GM12878 (cell line): ENCODE results near the gene RB1. TPM values are rescaled to one million over a fixed set of nuclear protein-coding genes. Genes with fewer than 3 reads are reported as not detected.

Experiments
- ATAC-seq: fragments of 200-7000 bp; cut with Tn5 transposase; 3 replicates; pipeline ENCODE4 v1.9.1; 2020; ENCODE audit warnings: mild to moderate bottlenecking, moderate library complexity
- BruUV-seq: library from RNA; stranded (reverse); fragments of 400-500 nt; replicated peaks from 2 replicates; lab custom pipeline; 2021; lab: Mats Ljungman, UMichigan
- CTCF ChIA-PET: fragments of 300-600 bp; sonication (Branson Sonifier 250); formaldehyde crosslinking; extraction: SDS; loops from one replicate; lab custom pipeline; 2021; ENCODE audit warnings: inconsistent platforms; lab: Yijun Ruan, JAX
- POLR2A ChIA-PET: fragments of 350-600 bp; formaldehyde crosslinking; extraction: SDS; loops from one replicate; lab custom pipeline; 2021; ENCODE audit warnings: inconsistent platforms; lab: Charles Lee
- RAD21 ChIA-PET: fragments of 300-600 bp; sonication (Branson Sonifier 250); formaldehyde crosslinking; loops from one replicate; lab custom pipeline; 2023; ENCODE audit warnings: antibody characterized with exemption; ENCODE audit not compliant: unreplicated experiment; lab: Charles Lee
- SMC1A ChIA-PET: fragments of 300-600 bp; sonication (Branson Sonifier 250); formaldehyde crosslinking; loops from one replicate; lab custom pipeline; 2023; ENCODE audit not compliant: unreplicated experiment, uncharacterized antibody; lab: Charles Lee
- DNase-seq: peaks from one replicate; pipeline ENCODE4 v3.0.0-alpha.2; 2011; ENCODE audit warnings: low read depth, low spot score
- FAIRE-seq: peaks from 3 replicates; lab custom pipeline; 2011; peaks lifted over from hg19 to GRCh38; lab: Jason Lieb, UNC
- H2AFZ ChIP-seq: 2 replicates; pipeline ENCODE4 v1.6.0; 2011; ENCODE audit warnings: low read depth, low read length, control low read depth; ENCODE audit not compliant: control insufficient read depth
- H3K27ac ChIP-seq: 2 replicates; pipeline ENCODE4 v1.5.1; 2011; ENCODE audit warnings: control low read depth; ENCODE audit not compliant: control insufficient read depth, insufficient read depth
- H3K27me3 ChIP-seq, 2 experiments: replicated peaks in 1 of 2; 2 replicates each; pipeline versions ENCODE4 v1.6.0 to v1.6.1; 2011; ENCODE audit warnings: low read length in 1 of 2; ENCODE audit not compliant: control insufficient read depth in 2 of 2, insufficient read depth in 2 of 2
- H3K36me3 ChIP-seq, 2 experiments: 2 replicates each; pipeline ENCODE4 v1.5.1; 2011; ENCODE audit warnings: low read length in 1 of 2; ENCODE audit not compliant: control insufficient read depth in 2 of 2, insufficient read depth in 2 of 2
- H3K4me1 ChIP-seq: 2 replicates; pipeline ENCODE4 v1.6.1; 2011; ENCODE audit warnings: mild to moderate bottlenecking, low read length, moderate library complexity, mixed read lengths; ENCODE audit not compliant: control insufficient read depth, insufficient read depth
- H3K4me2 ChIP-seq: 2 replicates; pipeline ENCODE4 v1.6.0; 2011; ENCODE audit warnings: control low read depth; ENCODE audit not compliant: control insufficient read depth, insufficient read depth
- H3K4me3 ChIP-seq: fragments of 200-600 bp; sonication (generic); 2 replicates; pipeline ENCODE4 v1.5.1; 2016
- H3K79me2 ChIP-seq: 2 replicates; pipeline ENCODE4 v1.6.0; 2011; ENCODE audit warnings: low read length; ENCODE audit not compliant: control insufficient read depth, insufficient read depth
- H3K9ac ChIP-seq: 2 replicates; pipeline ENCODE4 v1.8.0; 2011; ENCODE audit warnings: low read length, control low read depth, mixed read lengths; ENCODE audit not compliant: control insufficient read depth, insufficient read depth
- H3K9me3 ChIP-seq: replicated peaks from 3 replicates; pipeline ENCODE4 v1.5.1; 2011; ENCODE audit warnings: mild to moderate bottlenecking, low read length; ENCODE audit not compliant: control insufficient read depth, insufficient read depth
- H4K20me1 ChIP-seq: 2 replicates; pipeline ENCODE4 v1.6.0; 2011; ENCODE audit not compliant: control insufficient read depth, insufficient read depth
- ATF3 ChIP-seq: IDR thresholded peaks from 2 replicates; pipeline ENCODE4 v1.6.1; 2011; ENCODE audit warnings: low read depth, mild to moderate bottlenecking, low read length, moderate library complexity, borderline replicate concordance; ENCODE audit errors: extremely low read depth
- CHD1 ChIP-seq: IDR thresholded peaks from 2 replicates; pipeline ENCODE4 v1.6.1; 2012; ENCODE audit warnings: low read depth, low read length, improper control_type of control experiment
- E2F8 ChIP-seq: fragments of 450-650 bp; IDR thresholded peaks from 2 replicates; pipeline ENCODE4 v1.6.1; 2018; ENCODE audit warnings: mild to moderate bottlenecking, low read depth, moderate library complexity; ENCODE audit not compliant: partially characterized antibody
- EED ChIP-seq: sonication (generic); IDR thresholded peaks from 2 replicates; pipeline ENCODE4 v1.6.1; 2016; ENCODE audit warnings: antibody characterized with exemption, low read depth
- PML ChIP-seq: IDR thresholded peaks from 2 replicates; pipeline ENCODE4 v1.6.1; 2012; ENCODE audit warnings: low read length, inconsistent platforms
- POU2F2 ChIP-seq: IDR thresholded peaks from 3 replicates; pipeline ENCODE4 v1.6.1; 2011; ENCODE audit warnings: low read depth, mild to moderate bottlenecking, low read length, borderline replicate concordance
- SPI1 ChIP-seq: IDR thresholded peaks from 2 replicates; pipeline ENCODE4 v1.6.1; 2011; ENCODE audit warnings: low read depth, mild to moderate bottlenecking, low read length, moderate library complexity, borderline replicate concordance; ENCODE audit not compliant: insufficient read depth
- SUZ12 ChIP-seq: fragments of 200-600 bp; sonication (generic); IDR thresholded peaks from one replicate; pipeline ENCODE4 v1.6.1; 2018; ENCODE audit warnings: antibody characterized with exemption, mild to moderate bottlenecking; ENCODE audit not compliant: unreplicated experiment
- TCF3 ChIP-seq: IDR thresholded peaks from 2 replicates; pipeline ENCODE4 v1.6.1; 2012; ENCODE audit warnings: low read depth, mild to moderate bottlenecking, low read length, borderline replicate concordance; ENCODE audit not compliant: insufficient read depth
- WGBS: methylation state at CpG from one replicate; pipeline ENCODE4 v1.1.6; 2016; ENCODE audit warnings: low lambda C conversion rate; ENCODE audit not compliant: insufficient replicate concordance, insufficient coverage; ENCODE audit errors: missing lambda C conversion rate; 5-methylcytosine and 5-hydroxymethylcytosine counted together
- in situ Hi-C: fragments of 300-500 bp; cut with MboI; formaldehyde crosslinking; loops from 9 replicates; pipeline ENCODE4 v1.14.3; 2018; ENCODE audit warnings: mixed read lengths
- intact Hi-C: fragments of 100-400 bp; cut with micrococcal nuclease; formaldehyde crosslinking; loops from one replicate; pipeline ENCODE4 v1.14.2; 2022; ENCODE audit not compliant: unreplicated experiment
- polyA plus RNA-seq, 11 experiments: library from polyadenylated mRNA; depleted of rRNA in 4 of 11; unstranded in 6 of 11; stranded (reverse) in 5 of 11; fragments of >200 nt; fragmentation: Nextera tagmentation in 4 of 11; fragmentation: Illumina TruSeq in 1 of 11; extraction: Ambion mirVana in 4 of 11; extraction: Trizol in 1 of 11; gene quantifications; 1 replicate in 1 of 11; 2 replicates in 10 of 11; pipeline versions ENCODE4 v1.2.1 to v1.2.3, GENCODE V29; 2011 to 2016; ENCODE audit warnings: inconsistent platforms in 2 of 11, missing spikeins in 2 of 11, low read depth in 1 of 11
- total RNA-seq, 4 experiments: library from RNA; depleted of rRNA in 3 of 4; stranded (reverse); fragments of >200 nt in 3 of 4; fragmentation: Illumina TruSeq in 1 of 4; extraction: Trizol in 1 of 4; gene quantifications; 2 replicates each; pipeline versions ENCODE4 v1.2.1 to v1.2.3, GENCODE V29; 2013 to 2021

Gene RB1
- total and polyA plus RNA-seq, 10 of the 15 experiments (the other 5 are each of a cell fraction or from before 2014, with no cell fraction given) = 2.8 to 45.0 (median 8.3) TPM

GRCh38 chr13:48501705-48502104, 198.2 kb downstream of the RB1 start:
- Histone ChIP-seq H3K4me3 (no peak overlapping the region), H3K27me3 (no peaks in the 10 kb centered on the region), H2AFZ (no peak overlapping the region), H4K20me1 (no peaks in the 10 kb centered on the region), H3K9ac (no peak overlapping the region), H3K4me2 (no peak overlapping the region), H3K79me2 (no peaks in the 10 kb centered on the region; the same call in 1 of the 2 replicates), H3K4me1 (peaks cover 56% of the 10 kb centered on the region), H3K9me3 (no peaks in the 10 kb centered on the region), H3K27ac (peak overlapping the region; percentile 52; the same call in 1 of the 2 replicates), H3K36me3 (peaks cover 0 to 3% of the 10 kb centered on the region in 2 experiments; a peak in 1 of 4 replicates)
- BruUV-seq = no TSS peak
- peak; percentile 12; the same call in 1 of the 3 replicates for ATAC-seq
- intact Hi-C loops (no loop called here), in situ Hi-C loops (loop anchor here (5.0 kb wide), 1 partner anchor 76 kb away; no protein-coding TSS in a partner anchor)
- ChIA-PET RAD21 (interaction anchor here (0.8 kb wide), 1 partner anchor 23 kb away, joined by 3 read pairs; no protein-coding TSS in a partner anchor), POLR2A (no interaction called here), CTCF (interaction anchor here (0.5 to 1.3 kb wide), 3 partner anchors 9 to 20 kb away, joined by 3 read pairs; no protein-coding TSS in a partner anchor), SMC1A (interaction anchor here (1.0 to 1.6 kb wide), 3 partner anchors 14 to 60 kb away, joined by 3 to 5 read pairs (median 3); no protein-coding TSS in a partner anchor)
- peak; percentile 86 for FAIRE-seq
- TF ChIP-seq SPI1 = peak; percentile 51; the same call in 1 of the 2 replicates
- peak; percentile 53; the same call in 1 of the 3 replicates for TF ChIP-seq POU2F2
- TF ChIP-seq SUZ12 = no peak
- no peak for DNase-seq
- 56% methylated on average over 2 of the region's 2 CpGs for WGBS

- Histone ChIP-seq H3K4me1 (peaks cover 62% of the 10 kb centered on the region), H3K36me3 (peaks cover 0 to 3% of the 10 kb centered on the region in 2 experiments; a peak in 1 of 4 replicates), H3K4me3 (no peak overlapping the region), H3K79me2 (no peaks in the 10 kb centered on the region; the same call in 1 of the 2 replicates), H3K9ac (no peak overlapping the region), H3K27me3 (no peaks in the 10 kb centered on the region), H2AFZ (no peak overlapping the region), H3K27ac (peak overlapping the region; percentile 24; the same call in 1 of the 2 replicates), H4K20me1 (no peaks in the 10 kb centered on the region), H3K9me3 (no peaks in the 10 kb centered on the region; the same call in none of the 3 replicates), H3K4me2 (no peak overlapping the region)
- RAD21 ChIA-PET = interaction anchor here (0.8 kb wide), 1 partner anchor 16 kb away, joined by 4 read pairs; no protein-coding TSS in a partner anchor
- FAIRE-seq (no peak), ATAC-seq (no peak), DNase-seq (no peak)
- 91% methylated on average over 19 of the region's 19 CpGs for WGBS
- intact Hi-C loops = no loop called here
- POLR2A ChIA-PET = no interaction called here
- SMC1A ChIA-PET = no interaction called here
- in situ Hi-C loops = loop anchor here (5.0 kb wide), 1 partner anchor 75 kb away; no protein-coding TSS in a partner anchor
- no TSS peak for BruUV-seq
- CTCF ChIA-PET = interaction anchor here (1.0 kb wide), 1 partner anchor 19 kb away, joined by 3 read pairs; no protein-coding TSS in a partner anchor
- TF ChIP-seq PML (no peak), ATF3 (no peak), CHD1 (no peak), TCF3 (no peak), EED (no peak), E2F8 (no peak)
These were observed 199.2 kb downstream of the RB1 start for GRCh38 chr13:48502601-48503319.
